ENCODE results near the gene DIP2C.

DNA sequence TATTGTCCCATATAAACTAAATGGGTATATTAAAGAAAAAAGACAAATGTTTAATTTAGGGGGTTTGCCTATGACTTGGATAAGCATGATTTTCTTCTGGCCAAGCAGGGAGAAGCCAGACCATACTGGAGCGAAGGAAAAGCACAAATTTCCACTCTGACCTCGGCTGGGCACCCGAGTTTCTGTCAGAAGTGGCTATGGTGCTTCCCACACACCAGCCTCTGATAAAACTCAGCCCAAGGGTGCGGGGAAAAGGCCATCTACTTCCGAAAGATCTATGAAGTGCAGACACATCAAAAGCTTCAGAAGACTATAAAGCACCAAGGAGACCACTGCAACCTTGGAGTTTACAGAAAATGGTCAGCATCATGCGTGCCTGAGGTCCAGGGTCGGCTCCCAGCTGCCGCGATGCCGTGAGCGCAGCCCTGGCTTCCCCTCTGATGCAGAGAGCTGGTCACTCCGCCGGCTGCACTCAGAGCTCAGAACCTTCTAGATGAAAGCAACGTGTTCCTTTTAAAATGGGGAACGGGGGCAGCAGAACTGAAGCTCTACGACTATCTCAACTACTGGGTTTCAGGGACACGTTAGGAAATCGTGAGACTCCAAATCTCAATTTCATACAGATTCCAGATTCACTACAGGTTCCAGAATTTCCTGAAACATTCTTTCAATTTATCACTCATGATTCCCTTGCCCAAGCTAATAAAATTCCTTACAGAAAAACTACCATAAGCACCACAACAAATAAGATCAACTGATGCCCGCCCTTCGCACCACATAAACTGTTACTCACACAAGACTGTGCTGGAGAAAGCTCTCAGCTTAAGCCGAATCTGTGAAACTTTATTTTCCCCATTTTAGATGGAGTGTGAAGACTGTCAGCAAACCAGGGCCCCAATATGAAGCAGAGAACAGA lies 84.5 kb downstream of the DIP2C start:
- TF ChIP-seq, protein P1, sequence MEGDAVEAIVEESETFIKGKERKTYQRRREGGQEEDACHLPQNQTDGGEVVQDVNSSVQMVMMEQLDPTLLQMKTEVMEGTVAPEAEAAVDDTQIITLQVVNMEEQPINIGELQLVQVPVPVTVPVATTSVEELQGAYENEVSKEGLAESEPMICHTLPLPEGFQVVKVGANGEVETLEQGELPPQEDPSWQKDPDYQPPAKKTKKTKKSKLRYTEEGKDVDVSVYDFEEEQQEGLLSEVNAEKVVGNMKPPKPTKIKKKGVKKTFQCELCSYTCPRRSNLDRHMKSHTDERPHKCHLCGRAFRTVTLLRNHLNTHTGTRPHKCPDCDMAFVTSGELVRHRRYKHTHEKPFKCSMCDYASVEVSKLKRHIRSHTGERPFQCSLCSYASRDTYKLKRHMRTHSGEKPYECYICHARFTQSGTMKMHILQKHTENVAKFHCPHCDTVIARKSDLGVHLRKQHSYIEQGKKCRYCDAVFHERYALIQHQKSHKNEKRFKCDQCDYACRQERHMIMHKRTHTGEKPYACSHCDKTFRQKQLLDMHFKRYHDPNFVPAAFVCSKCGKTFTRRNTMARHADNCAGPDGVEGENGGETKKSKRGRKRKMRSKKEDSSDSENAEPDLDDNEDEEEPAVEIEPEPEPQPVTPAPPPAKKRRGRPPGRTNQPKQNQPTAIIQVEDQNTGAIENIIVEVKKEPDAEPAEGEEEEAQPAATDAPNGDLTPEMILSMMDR (IDR thresholded peaks at IDR 0.05), result no peak
- no peak for TF ChIP-seq POLR2A (IDR thresholded peaks at IDR 0.05)
- no peak for TF ChIP-seq POLR2AphosphoS5 (IDR thresholded peaks at IDR 0.05)

Measured in prostate gland (tissue), 2 donors.